HepG2 (cell line): ENCODE measurements around the gene C1RL. TPM values are rescaled to one million over a fixed set of nuclear protein-coding genes. Genes with fewer than 3 reads are reported as not detected.

Experiments
- HDAC2 ChIP-seq: sonication (generic); formaldehyde crosslinking; IDR thresholded peaks from 2 replicates; pipeline ENCODE4 v1.4.0; 2020; ENCODE audit warnings: missing genetic modification reagents
- NKX3-1 ChIP-seq: sonication (generic); formaldehyde crosslinking; IDR thresholded peaks from 2 replicates; pipeline ENCODE4 v1.5.0; 2020; ENCODE audit warnings: missing genetic modification reagents
- NONO ChIP-seq, 2 experiments: fragments of 450-650 bp in 1 of 2; sonication (generic) in 1 of 2; formaldehyde crosslinking in 1 of 2; IDR thresholded peaks in 1 of 2; conservative IDR thresholded peaks in 1 of 2; 2 replicates each; pipeline versions ENCODE4 v1.6.1 to v1.8.0; 2017 to 2022; ENCODE audit warnings: mild to moderate bottlenecking in 1 of 2, missing genetic modification reagents in 1 of 2, moderate library complexity in 1 of 2
- PAWR ChIP-seq: sonication (generic); formaldehyde crosslinking; IDR thresholded peaks from 2 replicates; pipeline ENCODE4 v1.4.0; 2020; ENCODE audit warnings: missing genetic modification reagents, mild to moderate bottlenecking, borderline replicate concordance
- REPIN1 ChIP-seq: sonication (generic); formaldehyde crosslinking; IDR thresholded peaks from 2 replicates; pipeline ENCODE4 v1.8.0; 2022; ENCODE audit warnings: missing genetic modification reagents, low read depth, mild to moderate bottlenecking, borderline replicate concordance
- ZNF225 ChIP-seq: sonication (generic); formaldehyde crosslinking; IDR thresholded peaks from 2 replicates; pipeline ENCODE4 v1.4.0; 2020; ENCODE audit warnings: mild to moderate bottlenecking, missing genetic modification reagents
- ZNF558 ChIP-seq: sonication (generic); formaldehyde crosslinking; IDR thresholded peaks from 2 replicates; pipeline ENCODE4 v1.9.0; 2022; ENCODE audit warnings: mild to moderate bottlenecking, missing genetic modification reagents, borderline replicate concordance
- ZNF574 ChIP-seq: sonication (generic); formaldehyde crosslinking; IDR thresholded peaks from 2 replicates; pipeline ENCODE4 v1.4.0; 2020; ENCODE audit warnings: missing genetic modification reagents
- ZNF691 ChIP-seq: sonication (generic); formaldehyde crosslinking; IDR thresholded peaks from 2 replicates; pipeline ENCODE4 v1.4.0; 2020; ENCODE audit warnings: missing genetic modification reagents, low read depth, mild to moderate bottlenecking, borderline replicate concordance
- ZNF782 ChIP-seq: sonication (generic); formaldehyde crosslinking; IDR thresholded peaks from 2 replicates; pipeline ENCODE4 v1.4.0; 2020; ENCODE audit warnings: missing genetic modification reagents, mild to moderate bottlenecking, borderline replicate concordance
- polyA plus RNA-seq, 8 experiments: library from polyadenylated mRNA; depleted of rRNA in 3 of 8; stranded (reverse) in 7 of 8; unstranded in 1 of 8; fragments of >200 nt; fragmentation: Illumina TruSeq in 4 of 8; extraction: Trizol in 4 of 8; gene quantifications; 2 replicates each; pipeline versions ENCODE4 v1.2.1 to v1.2.3, GENCODE V29; 2011 to 2016; ENCODE audit warnings: low read depth in 4 of 8, missing spikeins in 1 of 8, mixed read lengths in 1 of 8; ENCODE audit not compliant: insufficient read depth in 1 of 8
- total RNA-seq, 5 experiments: library from RNA; depleted of rRNA; stranded (reverse); fragments of >200 nt; fragmentation: Illumina TruSeq; extraction: Trizol; gene quantifications; 2 replicates each; pipeline ENCODE4 v1.2.3, GENCODE V29; 2016; ENCODE audit warnings: low read depth in 1 of 5
- TF ChIP-seq, protein P1 (sequence below): sonication (generic); formaldehyde crosslinking; conservative IDR thresholded peaks from 2 replicates; pipeline ENCODE4 v1.5.0; 2020; ENCODE audit warnings: missing genetic modification reagents
- TF ChIP-seq, protein P2 (sequence below), 2 experiments: fragments of 450-650 bp in 1 of 2; sonication (generic) in 1 of 2; formaldehyde crosslinking in 1 of 2; IDR thresholded peaks; 2 replicates each; pipeline versions ENCODE4 v1.6.1 to v1.8.0; 2016 to 2022; ENCODE audit warnings: antibody characterized with exemption in 1 of 2, mild to moderate bottlenecking in 1 of 2, missing genetic modification reagents in 1 of 2

The C1RL gene
- total and polyA plus RNA-seq, 2 of the 13 experiments (the other 11 are each of a cell fraction or from before 2014, with no cell fraction given) = 28.9 to 53.1 TPM

GRCh38 chr12:7108003-7108795 lies 815 bp downstream of the C1RL start (continued):
- TF ChIP-seq, protein P1, sequence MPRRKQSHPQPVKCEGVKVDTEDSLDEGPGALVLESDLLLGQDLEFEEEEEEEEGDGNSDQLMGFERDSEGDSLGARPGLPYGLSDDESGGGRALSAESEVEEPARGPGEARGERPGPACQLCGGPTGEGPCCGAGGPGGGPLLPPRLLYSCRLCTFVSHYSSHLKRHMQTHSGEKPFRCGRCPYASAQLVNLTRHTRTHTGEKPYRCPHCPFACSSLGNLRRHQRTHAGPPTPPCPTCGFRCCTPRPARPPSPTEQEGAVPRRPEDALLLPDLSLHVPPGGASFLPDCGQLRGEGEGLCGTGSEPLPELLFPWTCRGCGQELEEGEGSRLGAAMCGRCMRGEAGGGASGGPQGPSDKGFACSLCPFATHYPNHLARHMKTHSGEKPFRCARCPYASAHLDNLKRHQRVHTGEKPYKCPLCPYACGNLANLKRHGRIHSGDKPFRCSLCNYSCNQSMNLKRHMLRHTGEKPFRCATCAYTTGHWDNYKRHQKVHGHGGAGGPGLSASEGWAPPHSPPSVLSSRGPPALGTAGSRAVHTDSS = no peak
- TF ChIP-seq HDAC2 (CRISPR knock-in tag) = peak; percentile 41; the same call in 1 of the 2 replicates
- TF ChIP-seq ZNF225 (CRISPR knock-in tag) = peak; percentile 57; the same call in 1 of the 2 replicates
- peak; percentile 65; the same call in 1 of the 2 replicates for TF ChIP-seq ZNF574 (CRISPR knock-in tag)
- TF ChIP-seq, protein P2, sequence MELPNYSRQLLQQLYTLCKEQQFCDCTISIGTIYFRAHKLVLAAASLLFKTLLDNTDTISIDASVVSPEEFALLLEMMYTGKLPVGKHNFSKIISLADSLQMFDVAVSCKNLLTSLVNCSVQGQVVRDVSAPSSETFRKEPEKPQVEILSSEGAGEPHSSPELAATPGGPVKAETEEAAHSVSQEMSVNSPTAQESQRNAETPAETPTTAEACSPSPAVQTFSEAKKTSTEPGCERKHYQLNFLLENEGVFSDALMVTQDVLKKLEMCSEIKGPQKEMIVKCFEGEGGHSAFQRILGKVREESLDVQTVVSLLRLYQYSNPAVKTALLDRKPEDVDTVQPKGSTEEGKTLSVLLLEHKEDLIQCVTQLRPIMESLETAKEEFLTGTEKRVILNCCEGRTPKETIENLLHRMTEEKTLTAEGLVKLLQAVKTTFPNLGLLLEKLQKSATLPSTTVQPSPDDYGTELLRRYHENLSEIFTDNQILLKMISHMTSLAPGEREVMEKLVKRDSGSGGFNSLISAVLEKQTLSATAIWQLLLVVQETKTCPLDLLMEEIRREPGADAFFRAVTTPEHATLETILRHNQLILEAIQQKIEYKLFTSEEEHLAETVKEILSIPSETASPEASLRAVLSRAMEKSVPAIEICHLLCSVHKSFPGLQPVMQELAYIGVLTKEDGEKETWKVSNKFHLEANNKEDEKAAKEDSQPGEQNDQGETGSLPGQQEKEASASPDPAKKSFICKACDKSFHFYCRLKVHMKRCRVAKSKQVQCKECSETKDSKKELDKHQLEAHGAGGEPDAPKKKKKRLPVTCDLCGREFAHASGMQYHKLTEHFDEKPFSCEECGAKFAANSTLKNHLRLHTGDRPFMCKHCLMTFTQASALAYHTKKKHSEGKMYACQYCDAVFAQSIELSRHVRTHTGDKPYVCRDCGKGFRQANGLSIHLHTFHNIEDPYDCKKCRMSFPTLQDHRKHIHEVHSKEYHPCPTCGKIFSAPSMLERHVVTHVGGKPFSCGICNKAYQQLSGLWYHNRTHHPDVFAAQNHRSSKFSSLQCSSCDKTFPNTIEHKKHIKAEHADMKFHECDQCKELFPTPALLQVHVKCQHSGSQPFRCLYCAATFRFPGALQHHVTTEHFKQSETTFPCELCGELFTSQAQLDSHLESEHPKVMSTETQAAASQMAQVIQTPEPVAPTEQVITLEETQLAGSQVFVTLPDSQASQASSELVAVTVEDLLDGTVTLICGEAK (IDR thresholded peaks at IDR 0.05) = no peak
- TF ChIP-seq, protein P2 (CRISPR knock-in tag; IDR thresholded peaks at IDR 0.05) = no peak
- TF ChIP-seq PAWR = no peak
- TF ChIP-seq ZNF691 (CRISPR knock-in tag) = no peak
- TF ChIP-seq ZNF782 = peak; percentile 62; the same call in 1 of the 2 replicates
- 0 out of 2 replicates have a peak, but pooled peaks have one; percentile 39 for TF ChIP-seq NKX3-1 (CRISPR knock-in tag)
- TF ChIP-seq NONO (IDR thresholded peaks at IDR 0.05) = no peak
- TF ChIP-seq NONO (CRISPR knock-in tag; conservative IDR thresholded peaks at IDR 0.05) = peak; percentile 72; the same call in 1 of the 2 replicates
- TF ChIP-seq ZNF558 (CRISPR knock-in tag) = peak; percentile 48; the same call in 1 of the 2 replicates
- TF ChIP-seq REPIN1 (CRISPR knock-in tag) = 0 out of 2 replicates have a peak, but pooled peaks have one; percentile 26
